GM12878 (cell line): ENCODE data around the gene HMCES.

ENCODE experiments used
- BHLHE40 ChIP-seq, 2 experiments: fragments of 450-650 bp in 1 of 2; IDR thresholded peaks; 2 replicates each; pipeline ENCODE4 v1.6.1; 2011 to 2017; ENCODE audit warnings: low read depth in 2 of 2, borderline replicate concordance in 1 of 2, improper control_type of control experiment in 1 of 2, low read length in 1 of 2, mild to moderate bottlenecking in 1 of 2
- BRCA1 ChIP-seq: IDR thresholded peaks from 2 replicates; pipeline ENCODE4 v1.6.1; 2011; ENCODE audit warnings: low read depth, low read length, improper control_type of control experiment
- CEBPB ChIP-seq, 2 experiments: fragments of 150-350 bp in 1 of 2; IDR thresholded peaks; 2 replicates each; pipeline ENCODE4 v1.6.1; 2012 to 2014; ENCODE audit warnings: low read depth in 2 of 2, low read length in 2 of 2, borderline replicate concordance in 1 of 2, inconsistent platforms in 1 of 2
- CREB1 ChIP-seq: IDR thresholded peaks from 2 replicates; pipeline ENCODE4 v1.6.1; 2012; ENCODE audit warnings: low read depth, mild to moderate bottlenecking, inconsistent platforms
- EP300 ChIP-seq, 2 experiments: fragments of 150-350 bp in 1 of 2; IDR thresholded peaks; 2 replicates each; pipeline ENCODE4 v1.6.1; 2011 to 2012; ENCODE audit warnings: low read depth in 2 of 2, low read length in 2 of 2, borderline replicate concordance in 1 of 2, improper control_type of control experiment in 1 of 2, inconsistent platforms in 1 of 2; ENCODE audit not compliant: control insufficient read depth in 1 of 2
- JUNB ChIP-seq: IDR thresholded peaks from 2 replicates; pipeline ENCODE4 v1.6.1; 2016; ENCODE audit warnings: antibody characterized with exemption, mild to moderate bottlenecking
- TAF1 ChIP-seq: IDR thresholded peaks from 2 replicates; pipeline ENCODE4 v1.6.1; 2011; ENCODE audit warnings: mild to moderate bottlenecking, low read depth, low read length, borderline replicate concordance
- ZBED1 ChIP-seq: IDR thresholded peaks from 2 replicates; pipeline ENCODE4 v1.6.1; 2016; ENCODE audit warnings: borderline replicate concordance
- ZNF207 ChIP-seq: fragments of 450-650 bp; IDR thresholded peaks from 2 replicates; pipeline ENCODE4 v1.6.1; 2014; ENCODE audit warnings: antibody characterized with exemption, mild to moderate bottlenecking, borderline replicate concordance
- TF ChIP-seq, protein P1 (sequence below): IDR thresholded peaks from 2 replicates; pipeline ENCODE4 v1.6.1; 2012; ENCODE audit warnings: low read depth, low read length, improper control_type of control experiment
- TF ChIP-seq, protein P2 (sequence below), 3 experiments: IDR thresholded peaks in 2 of 3; conservative IDR thresholded peaks in 1 of 3; 2 replicates each; pipeline ENCODE4 v1.5.1; 2011; ENCODE audit warnings: low read depth in 3 of 3, low read length in 3 of 3, mild to moderate bottlenecking in 3 of 3, control low read depth in 2 of 3, moderate library complexity in 2 of 3, inconsistent platforms in 1 of 3, mixed read lengths in 1 of 3; ENCODE audit not compliant: control insufficient read depth in 2 of 3, insufficient read depth in 1 of 3; ENCODE audit errors: extremely low read depth in 1 of 3
- TF ChIP-seq, protein P3 (sequence below): IDR thresholded peaks from 2 replicates; pipeline ENCODE4 v1.6.1; 2011; ENCODE audit warnings: borderline replicate concordance, low read depth, mild to moderate bottlenecking, moderate library complexity, mixed read lengths, low read length; ENCODE audit not compliant: insufficient read depth; ENCODE audit errors: extremely low read length
- TF ChIP-seq, protein P4 (sequence below): fragments of 150-350 bp; IDR thresholded peaks from 2 replicates; pipeline ENCODE4 v1.6.1; 2016; ENCODE audit warnings: low read depth, low read length
- TF ChIP-seq, protein P5 (sequence below): IDR thresholded peaks from 2 replicates; pipeline ENCODE4 v1.6.1; 2011; ENCODE audit warnings: low read depth, low read length, improper control_type of control experiment, borderline replicate concordance

DNA sequence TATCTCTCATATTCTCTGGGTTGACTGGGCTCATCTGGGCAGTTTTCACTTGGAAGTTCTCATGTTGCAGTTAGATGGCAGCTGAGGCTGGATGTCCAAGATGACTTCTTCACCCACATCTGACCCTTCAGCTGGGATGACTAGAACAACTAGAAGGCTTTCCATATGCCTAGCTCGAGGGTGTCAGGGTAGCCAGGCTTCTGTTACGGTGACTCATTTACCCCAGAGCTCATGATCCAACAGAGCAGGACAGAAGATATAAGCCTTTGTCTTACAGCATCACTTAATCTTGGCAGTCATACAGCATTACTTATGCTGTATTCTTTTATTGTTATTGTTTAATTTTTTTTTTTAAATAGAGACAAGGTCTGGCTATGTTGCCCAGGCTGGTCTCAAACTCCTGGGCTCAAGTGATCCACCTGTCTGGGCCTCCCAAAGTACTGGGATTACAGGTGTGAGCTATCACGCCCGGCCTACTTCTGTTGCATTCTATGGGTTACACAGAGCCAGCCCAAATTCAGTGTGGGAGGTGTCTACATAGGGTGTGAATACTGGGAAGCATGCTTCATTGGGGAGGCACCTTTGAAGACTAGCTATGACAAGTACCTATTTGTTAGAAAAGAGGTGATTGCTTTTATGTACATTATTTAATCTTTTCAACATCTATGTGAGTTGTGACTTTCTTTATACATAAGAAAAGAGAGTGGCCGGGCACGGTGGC, 10.7 kb downstream of the HMCES start:
- TF ChIP-seq, protein P1, sequence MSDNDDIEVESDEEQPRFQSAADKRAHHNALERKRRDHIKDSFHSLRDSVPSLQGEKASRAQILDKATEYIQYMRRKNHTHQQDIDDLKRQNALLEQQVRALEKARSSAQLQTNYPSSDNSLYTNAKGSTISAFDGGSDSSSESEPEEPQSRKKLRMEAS: no peak
- TF ChIP-seq EP300 (IDR thresholded peaks at IDR 0.05; ENCODE audit: borderline replicate concordance in 1 of 2, control insufficient read depth in 1 of 2, low read depth in 2 of 2, low read length in 2 of 2) (no peak), BRCA1 (no peak), BHLHE40 (IDR thresholded peaks at IDR 0.05; ENCODE audit: borderline replicate concordance in 1 of 2, low read depth in 2 of 2, low read length in 1 of 2) (no peak), ZNF207 (no peak), TAF1 (no peak), JUNB (no peak), CREB1 (no peak), ZBED1 (no peak), CEBPB (IDR thresholded peaks at IDR 0.05; ENCODE audit: borderline replicate concordance in 1 of 2, low read depth in 2 of 2, low read length in 2 of 2) (no peak)
- TF ChIP-seq, protein P2, sequence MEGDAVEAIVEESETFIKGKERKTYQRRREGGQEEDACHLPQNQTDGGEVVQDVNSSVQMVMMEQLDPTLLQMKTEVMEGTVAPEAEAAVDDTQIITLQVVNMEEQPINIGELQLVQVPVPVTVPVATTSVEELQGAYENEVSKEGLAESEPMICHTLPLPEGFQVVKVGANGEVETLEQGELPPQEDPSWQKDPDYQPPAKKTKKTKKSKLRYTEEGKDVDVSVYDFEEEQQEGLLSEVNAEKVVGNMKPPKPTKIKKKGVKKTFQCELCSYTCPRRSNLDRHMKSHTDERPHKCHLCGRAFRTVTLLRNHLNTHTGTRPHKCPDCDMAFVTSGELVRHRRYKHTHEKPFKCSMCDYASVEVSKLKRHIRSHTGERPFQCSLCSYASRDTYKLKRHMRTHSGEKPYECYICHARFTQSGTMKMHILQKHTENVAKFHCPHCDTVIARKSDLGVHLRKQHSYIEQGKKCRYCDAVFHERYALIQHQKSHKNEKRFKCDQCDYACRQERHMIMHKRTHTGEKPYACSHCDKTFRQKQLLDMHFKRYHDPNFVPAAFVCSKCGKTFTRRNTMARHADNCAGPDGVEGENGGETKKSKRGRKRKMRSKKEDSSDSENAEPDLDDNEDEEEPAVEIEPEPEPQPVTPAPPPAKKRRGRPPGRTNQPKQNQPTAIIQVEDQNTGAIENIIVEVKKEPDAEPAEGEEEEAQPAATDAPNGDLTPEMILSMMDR (IDR thresholded peaks at IDR 0.05 in 2 of 3, conservative IDR thresholded peaks at IDR 0.05 in 1 of 3; ENCODE audit: control insufficient read depth in 2 of 3, extremely low read depth in 1 of 3, insufficient read depth in 1 of 3, low read depth in 3 of 3, low read length in 3 of 3): no peak
- TF ChIP-seq, protein P3, sequence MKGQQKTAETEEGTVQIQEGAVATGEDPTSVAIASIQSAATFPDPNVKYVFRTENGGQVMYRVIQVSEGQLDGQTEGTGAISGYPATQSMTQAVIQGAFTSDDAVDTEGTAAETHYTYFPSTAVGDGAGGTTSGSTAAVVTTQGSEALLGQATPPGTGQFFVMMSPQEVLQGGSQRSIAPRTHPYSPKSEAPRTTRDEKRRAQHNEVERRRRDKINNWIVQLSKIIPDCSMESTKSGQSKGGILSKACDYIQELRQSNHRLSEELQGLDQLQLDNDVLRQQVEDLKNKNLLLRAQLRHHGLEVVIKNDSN: no peak
- TF ChIP-seq, protein P4, sequence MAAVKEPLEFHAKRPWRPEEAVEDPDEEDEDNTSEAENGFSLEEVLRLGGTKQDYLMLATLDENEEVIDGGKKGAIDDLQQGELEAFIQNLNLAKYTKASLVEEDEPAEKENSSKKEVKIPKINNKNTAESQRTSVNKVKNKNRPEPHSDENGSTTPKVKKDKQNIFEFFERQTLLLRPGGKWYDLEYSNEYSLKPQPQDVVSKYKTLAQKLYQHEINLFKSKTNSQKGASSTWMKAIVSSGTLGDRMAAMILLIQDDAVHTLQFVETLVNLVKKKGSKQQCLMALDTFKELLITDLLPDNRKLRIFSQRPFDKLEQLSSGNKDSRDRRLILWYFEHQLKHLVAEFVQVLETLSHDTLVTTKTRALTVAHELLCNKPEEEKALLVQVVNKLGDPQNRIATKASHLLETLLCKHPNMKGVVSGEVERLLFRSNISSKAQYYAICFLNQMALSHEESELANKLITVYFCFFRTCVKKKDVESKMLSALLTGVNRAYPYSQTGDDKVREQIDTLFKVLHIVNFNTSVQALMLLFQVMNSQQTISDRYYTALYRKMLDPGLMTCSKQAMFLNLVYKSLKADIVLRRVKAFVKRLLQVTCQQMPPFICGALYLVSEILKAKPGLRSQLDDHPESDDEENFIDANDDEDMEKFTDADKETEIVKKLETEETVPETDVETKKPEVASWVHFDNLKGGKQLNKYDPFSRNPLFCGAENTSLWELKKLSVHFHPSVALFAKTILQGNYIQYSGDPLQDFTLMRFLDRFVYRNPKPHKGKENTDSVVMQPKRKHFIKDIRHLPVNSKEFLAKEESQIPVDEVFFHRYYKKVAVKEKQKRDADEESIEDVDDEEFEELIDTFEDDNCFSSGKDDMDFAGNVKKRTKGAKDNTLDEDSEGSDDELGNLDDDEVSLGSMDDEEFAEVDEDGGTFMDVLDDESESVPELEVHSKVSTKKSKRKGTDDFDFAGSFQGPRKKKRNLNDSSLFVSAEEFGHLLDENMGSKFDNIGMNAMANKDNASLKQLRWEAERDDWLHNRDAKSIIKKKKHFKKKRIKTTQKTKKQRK: no peak
- TF ChIP-seq, protein P5, sequence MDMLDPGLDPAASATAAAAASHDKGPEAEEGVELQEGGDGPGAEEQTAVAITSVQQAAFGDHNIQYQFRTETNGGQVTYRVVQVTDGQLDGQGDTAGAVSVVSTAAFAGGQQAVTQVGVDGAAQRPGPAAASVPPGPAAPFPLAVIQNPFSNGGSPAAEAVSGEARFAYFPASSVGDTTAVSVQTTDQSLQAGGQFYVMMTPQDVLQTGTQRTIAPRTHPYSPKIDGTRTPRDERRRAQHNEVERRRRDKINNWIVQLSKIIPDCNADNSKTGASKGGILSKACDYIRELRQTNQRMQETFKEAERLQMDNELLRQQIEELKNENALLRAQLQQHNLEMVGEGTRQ: no peak
